Measurements from ENCODE around the gene MUC4.

DNA sequence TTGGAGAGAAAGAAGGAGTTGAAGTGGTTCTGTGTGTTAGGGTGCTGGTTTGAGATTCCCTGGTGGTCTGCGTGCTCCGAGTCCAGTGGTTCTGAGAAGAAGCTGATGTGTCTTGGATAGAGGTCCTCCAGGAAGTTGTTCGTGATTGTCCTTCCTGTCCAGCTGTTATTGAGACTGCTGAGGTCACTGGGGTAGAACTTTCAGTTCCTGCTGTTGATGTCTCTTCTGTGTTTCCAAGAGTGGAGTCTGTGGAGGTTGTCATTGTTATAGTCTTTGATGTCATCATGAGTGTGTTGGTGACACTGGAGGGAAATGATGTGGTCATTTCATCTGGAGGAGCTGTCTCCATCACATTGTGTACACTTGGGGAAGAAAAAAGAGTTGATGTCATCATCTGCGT, 20.8 kb downstream of the MUC4 start:
- TF ChIP-seq EZH2 (IDR thresholded peaks at IDR 0.05; ENCODE audit: borderline replicate concordance, low read depth, low read length, poor library complexity, severe bottlenecking) = no peak
- TF ChIP-seq, protein P1, sequence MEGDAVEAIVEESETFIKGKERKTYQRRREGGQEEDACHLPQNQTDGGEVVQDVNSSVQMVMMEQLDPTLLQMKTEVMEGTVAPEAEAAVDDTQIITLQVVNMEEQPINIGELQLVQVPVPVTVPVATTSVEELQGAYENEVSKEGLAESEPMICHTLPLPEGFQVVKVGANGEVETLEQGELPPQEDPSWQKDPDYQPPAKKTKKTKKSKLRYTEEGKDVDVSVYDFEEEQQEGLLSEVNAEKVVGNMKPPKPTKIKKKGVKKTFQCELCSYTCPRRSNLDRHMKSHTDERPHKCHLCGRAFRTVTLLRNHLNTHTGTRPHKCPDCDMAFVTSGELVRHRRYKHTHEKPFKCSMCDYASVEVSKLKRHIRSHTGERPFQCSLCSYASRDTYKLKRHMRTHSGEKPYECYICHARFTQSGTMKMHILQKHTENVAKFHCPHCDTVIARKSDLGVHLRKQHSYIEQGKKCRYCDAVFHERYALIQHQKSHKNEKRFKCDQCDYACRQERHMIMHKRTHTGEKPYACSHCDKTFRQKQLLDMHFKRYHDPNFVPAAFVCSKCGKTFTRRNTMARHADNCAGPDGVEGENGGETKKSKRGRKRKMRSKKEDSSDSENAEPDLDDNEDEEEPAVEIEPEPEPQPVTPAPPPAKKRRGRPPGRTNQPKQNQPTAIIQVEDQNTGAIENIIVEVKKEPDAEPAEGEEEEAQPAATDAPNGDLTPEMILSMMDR (conservative IDR thresholded peaks at IDR 0.05; ENCODE audit: low read depth, low read length) = no peak

Measured in A673 (cell line).